K562 (cell line): Measurements from ENCODE around the gene CDK1. TPM values are rescaled to one million over a fixed set of nuclear protein-coding genes. Genes with fewer than 3 reads are reported as not detected.
A peak's percentile ranks its signal among the peaks of the same experiment; 100 is the strongest.

Experiments used
- ATAC-seq: fragments of 200-7000 bp; cut with Tn5 transposase; 3 replicates; pipeline ENCODE4 v1.9.1; 2020; ENCODE audit warnings: moderate library complexity
- BruUV-seq: library from RNA; stranded (reverse); fragments of 400-500 nt; replicated peaks from 2 replicates; lab custom pipeline; 2021; lab: Mats Ljungman, UMichigan
- CTCF ChIA-PET: fragments of 300-600 bp; formaldehyde crosslinking; extraction: SDS; loops from one replicate; lab custom pipeline; 2021; ENCODE audit warnings: low intra/inter-chr PET ratio; lab: Yijun Ruan, JAX
- POLR2A ChIA-PET: fragments of 300-600, 350-650 bp; sonication (Branson Sonifier 250); formaldehyde crosslinking; extraction: SDS; loops from one replicate; lab custom pipeline; 2021; ENCODE audit warnings: antibody characterized with exemption, inconsistent platforms; lab: Yijun Ruan, JAX
- DNase-seq, 4 experiments: peaks; one replicate each; pipeline versions ENCODE4 v3.0.0 to v3.0.0-alpha.2; 2011 to 2018; ENCODE audit warnings: low spot score in 3 of 4, mixed read lengths in 3 of 4; ENCODE audit errors: extremely low read depth in 1 of 4
- FAIRE-seq: peaks from 2 replicates; lab custom pipeline; 2011; peaks lifted over from hg19 to GRCh38; lab: Jason Lieb, UNC
- H2AFZ ChIP-seq: 2 replicates; pipeline ENCODE4 v1.6.0; 2011; ENCODE audit warnings: low read depth, low read length, control low read depth, inconsistent platforms
- H3K27ac ChIP-seq: fragments of 200-600 bp; 3 replicates; pipeline ENCODE4 v1.8.0; 2011; ENCODE audit warnings: low read depth, mild to moderate bottlenecking, control low read depth, inconsistent platforms, low read length, moderate library complexity, mixed read lengths; ENCODE audit errors: extremely low read depth
- H3K27me3 ChIP-seq, 2 experiments: fragments of 300-600 bp in 1 of 2; 2 replicates in 1 of 2; 3 replicates in 1 of 2; pipeline versions ENCODE4 v1.6.0 to v1.8.0; 2011; ENCODE audit warnings: inconsistent platforms in 2 of 2, low read length in 2 of 2, mild to moderate bottlenecking in 1 of 2, mixed read lengths in 1 of 2, moderate library complexity in 1 of 2; ENCODE audit not compliant: control insufficient read depth in 2 of 2, insufficient read depth in 2 of 2
- H3K36me3 ChIP-seq: fragments of 300-600 bp; 3 replicates; pipeline ENCODE4 v1.8.0; 2011; ENCODE audit warnings: mild to moderate bottlenecking, low read length, inconsistent platforms; ENCODE audit not compliant: control insufficient read depth, insufficient read depth
- H3K4me1 ChIP-seq, 2 experiments: fragments of 200-600 bp in 1 of 2; replicated peaks in 1 of 2; 2 replicates in 1 of 2; 3 replicates in 1 of 2; pipeline versions ENCODE4 v1.5.1 to v1.8.0; 2011; ENCODE audit warnings: inconsistent platforms in 2 of 2, low read length in 2 of 2, mild to moderate bottlenecking in 1 of 2, mixed read lengths in 1 of 2, moderate library complexity in 1 of 2; ENCODE audit not compliant: control insufficient read depth in 2 of 2, insufficient read depth in 2 of 2
- H3K4me2 ChIP-seq: 2 replicates; pipeline ENCODE4 v1.6.1; 2011; ENCODE audit warnings: low read length, control low read depth, inconsistent platforms, mixed read lengths; ENCODE audit not compliant: insufficient read depth
- H3K4me3 ChIP-seq: fragments of 200-600 bp; sonication (generic), shearing (Covaris generic); 2 replicates; pipeline ENCODE4 v1.5.1; 2016; ENCODE audit warnings: control low read depth, inconsistent platforms
- H3K79me2 ChIP-seq: fragments of 200-600 bp; 3 replicates; pipeline ENCODE4 v1.8.0; 2011; ENCODE audit warnings: low read length, inconsistent platforms; ENCODE audit not compliant: control insufficient read depth, insufficient read depth
- H3K9ac ChIP-seq, 2 experiments: 2 replicates each; pipeline versions ENCODE4 v1.6.0 to v1.6.1; 2011; ENCODE audit warnings: low read depth in 2 of 2, low read length in 2 of 2, control low read depth in 1 of 2, inconsistent platforms in 1 of 2, mild to moderate bottlenecking in 1 of 2, mixed read lengths in 1 of 2; ENCODE audit not compliant: insufficient read depth in 1 of 2
- H3K9me1 ChIP-seq: one replicate; pipeline ENCODE4 v1.6.0; 2011; ENCODE audit warnings: inconsistent platforms, mild to moderate bottlenecking, low read length, moderate library complexity; ENCODE audit not compliant: control insufficient read depth, insufficient read depth
- H3K9me3 ChIP-seq: replicated peaks from 2 replicates; pipeline ENCODE4 v1.5.1; 2011; ENCODE audit warnings: low read depth, low read length, inconsistent platforms; ENCODE audit not compliant: control insufficient read depth, insufficient read depth
- H4K20me1 ChIP-seq: replicated peaks from 2 replicates; pipeline ENCODE4 v1.6.1; 2011; ENCODE audit warnings: low read length, inconsistent platforms, mixed read lengths; ENCODE audit not compliant: control insufficient read depth, insufficient read depth
- ATF7 ChIP-seq: fragments of 450-650 bp; IDR thresholded peaks from 2 replicates; pipeline ENCODE4 v1.7.1; 2014; ENCODE audit warnings: mild to moderate bottlenecking, moderate library complexity
- C11orf30 ChIP-seq: fragments of 450-650 bp; IDR thresholded peaks from 2 replicates; pipeline ENCODE4 v1.6.1; 2016; ENCODE audit warnings: low read depth, mild to moderate bottlenecking
- CLOCK ChIP-seq: fragments of 250-450 bp; sonication (Bioruptor Pico); IDR thresholded peaks from 2 replicates; pipeline ENCODE4 v1.4.0; 2020; ENCODE audit warnings: mild to moderate bottlenecking, moderate library complexity, borderline replicate concordance
- FOXJ2 ChIP-seq: fragments of 200-800 bp; sonication (Bioruptor generic); IDR thresholded peaks from 2 replicates; pipeline ENCODE4 v1.6.1; 2016; ENCODE audit warnings: missing genetic modification characterization, missing compliant biosample characterization
- KDM2B ChIP-seq: fragments of 250-450 bp; sonication (Bioruptor Pico); IDR thresholded peaks from 2 replicates; pipeline ENCODE4 v1.8.0; 2021; ENCODE audit warnings: mild to moderate bottlenecking, moderate library complexity
- LARP7 ChIP-seq: fragments of 450-650 bp; IDR thresholded peaks from 2 replicates; pipeline ENCODE4 v1.6.1; 2016
- NCOA6 ChIP-seq: fragments of 450-650 bp; IDR thresholded peaks from 2 replicates; pipeline ENCODE4 v1.6.1; 2017; ENCODE audit warnings: mild to moderate bottlenecking
- NCOR1 ChIP-seq: fragments of 450-650 bp; IDR thresholded peaks from 2 replicates; pipeline ENCODE4 v1.6.1; 2016; ENCODE audit warnings: mild to moderate bottlenecking, moderate library complexity
- NR3C1 ChIP-seq: sonication (generic); formaldehyde crosslinking; IDR thresholded peaks from 2 replicates; pipeline ENCODE4 v1.8.1; 2022; ENCODE audit warnings: missing genetic modification reagents
- PHB2 ChIP-seq: fragments of 450-650 bp; IDR thresholded peaks from 2 replicates; pipeline ENCODE4 v1.6.1; 2017; ENCODE audit warnings: low read depth
- PTTG1 ChIP-seq: fragments of 450-650 bp; IDR thresholded peaks from 2 replicates; pipeline ENCODE4 v1.6.1; 2016; ENCODE audit warnings: low read depth, mild to moderate bottlenecking, missing genetic modification characterization, missing compliant biosample characterization
- SREBF2 ChIP-seq: sonication (generic); formaldehyde crosslinking; IDR thresholded peaks from 2 replicates; pipeline ENCODE4 v1.4.0; 2020; ENCODE audit warnings: mild to moderate bottlenecking, missing genetic modification reagents
- TFE3 ChIP-seq: fragments of 450-650 bp; formaldehyde crosslinking; IDR thresholded peaks from 2 replicates; pipeline ENCODE4 v1.4.0; 2020; ENCODE audit warnings: mild to moderate bottlenecking, mixed read lengths
- ZNF316 ChIP-seq: fragments of 450-650 bp; IDR thresholded peaks from 2 replicates; pipeline ENCODE4 v1.6.1; 2016
- ZNF431 ChIP-seq: sonication (generic); formaldehyde crosslinking; IDR thresholded peaks from 2 replicates; pipeline ENCODE4 v1.8.0; 2022; ENCODE audit warnings: mild to moderate bottlenecking, missing genetic modification reagents
- WGBS: fragments of 100-300 bp; shearing (Covaris generic); methylation state at CpG from one replicate; pipeline ENCODE4 v1.1.6; 2016; ENCODE audit warnings: low coverage, mixed read lengths; ENCODE audit not compliant: insufficient coverage; ENCODE audit errors: missing lambda C conversion rate; 5-methylcytosine and 5-hydroxymethylcytosine counted together
- in situ Hi-C: fragments of 300-500 bp; cut with MboI; formaldehyde crosslinking; loops from 4 replicates; pipeline ENCODE4 v1.15.0; 2018; ENCODE audit warnings: inconsistent platforms, mixed read lengths
- intact Hi-C: fragments of 100-400 bp; cut with micrococcal nuclease; formaldehyde crosslinking; loops from 2 replicates; pipeline ENCODE4 v1.14.2; 2022
- polyA plus RNA-seq, 8 experiments: library from polyadenylated mRNA; depleted of rRNA in 4 of 8; stranded (reverse) in 5 of 8; unstranded in 3 of 8; fragments of >200 nt; fragmentation: Nextera tagmentation in 2 of 8; fragmentation: Illumina TruSeq in 1 of 8; extraction: Ambion mirVana in 2 of 8; extraction: Trizol in 1 of 8; gene quantifications; 2 replicates each; pipeline versions ENCODE4 v1.2.1 to v1.2.3, GENCODE V29; 2011 to 2014; ENCODE audit warnings: inconsistent platforms in 1 of 8, missing spikeins in 1 of 8
- total RNA-seq, 7 experiments: library from RNA; depleted of rRNA in 6 of 7; stranded (reverse); fragments of >200 nt in 6 of 7; fragmentation: Illumina TruSeq in 2 of 7; extraction: Trizol in 2 of 7; gene quantifications; 2 replicates each; pipeline versions ENCODE4 v1.2.1 to v1.2.3, GENCODE V29; 2011 to 2021; ENCODE audit warnings: low replicate concordance in 1 of 7

Gene CDK1
- total and polyA plus RNA-seq, 9 of the 15 experiments (the other 6 are each of a cell fraction or from before 2014, with no cell fraction given), result 156 to 685 (median 236) TPM

- TF ChIP-seq PHB2 (no peak), KDM2B (CRISPR knock-in tag) (no peak), NCOA6 (0 out of 2 replicates have a peak, but pooled peaks have one; percentile 23), NCOR1 (no peak), NR3C1 (no peak)
These were observed 523 bp upstream of the CDK1 start (continued) for GRCh38 chr10:60777696-60778213.

- ATAC-seq (peak; percentile 63), DNase-seq (no peak), FAIRE-seq (no peak)
- H3K27me3 ChIP-seq, result no peaks in the 10 kb centered on the region
- TSS peak; percentile 34 for BruUV-seq
- POLR2A ChIA-PET, result interaction anchor here (0.6 to 4.2 kb wide), 7 partner anchors 10 to 416 kb away, joined by 3 to 56 read pairs (median 4); no protein-coding TSS in a partner anchor
- in situ Hi-C loops, result no loop called here
- H4K20me1 ChIP-seq, result peaks cover 12% of the 10 kb centered on the region; the same call in 1 of the 2 replicates
- peaks cover 0 to 13% of the 10 kb centered on the region in 2 experiments; a peak in 4 of 5 replicates for H3K4me1 ChIP-seq
- peak overlapping the region; percentile 88 for H3K4me3 ChIP-seq
- peak overlapping the region; percentile 95 for H3K9ac ChIP-seq
- H3K79me2 ChIP-seq, result peaks cover 60% of the 10 kb centered on the region
- no peak overlapping the region; the same call in 1 of the 2 replicates for H2AFZ ChIP-seq
- peak overlapping the region; percentile 94 for H3K27ac ChIP-seq
- 0% methylated on average over 16 of the region's 17 CpGs for WGBS
- no peaks in the 10 kb centered on the region for H3K9me1 ChIP-seq
- H3K36me3 ChIP-seq, result peaks cover 48% of the 10 kb centered on the region
- intact Hi-C loops, result no loop called here
- H3K4me2 ChIP-seq, result peak overlapping the region; percentile 87
- CTCF ChIA-PET, result no interaction called here
- no peaks in the 10 kb centered on the region for H3K9me3 ChIP-seq
- TF ChIP-seq LARP7, result 0 out of 2 replicates have a peak, but pooled peaks have one; percentile 7
- TF ChIP-seq CLOCK (CRISPR knock-in tag), result no peak
- TF ChIP-seq SREBF2 (CRISPR knock-in tag), result no peak
- TF ChIP-seq C11orf30, result peak; percentile 13; the same call in 1 of the 2 replicates
- peak; percentile 32; the same call in 1 of the 2 replicates for TF ChIP-seq FOXJ2 (tag)
- TF ChIP-seq ZNF316, result peak; percentile 44; the same call in 1 of the 2 replicates
- no peak for TF ChIP-seq PTTG1
- peak; percentile 59; the same call in 1 of the 2 replicates for TF ChIP-seq ZNF431
- no peak for TF ChIP-seq ATF7
- peak; percentile 71 for TF ChIP-seq TFE3 (CRISPR knock-in tag)
These were observed 906 bp downstream of the CDK1 start for GRCh38 chr10:60778971-60779796.
